ENCODE measurements around the gene CELF5. TPM values are rescaled to one million over a fixed set of nuclear protein-coding genes. Genes with fewer than 3 reads are reported as not detected.

The CELF5 gene
- total RNA-seq, 1 experiment from 2014 or later, result 2.5 TPM

DNA sequence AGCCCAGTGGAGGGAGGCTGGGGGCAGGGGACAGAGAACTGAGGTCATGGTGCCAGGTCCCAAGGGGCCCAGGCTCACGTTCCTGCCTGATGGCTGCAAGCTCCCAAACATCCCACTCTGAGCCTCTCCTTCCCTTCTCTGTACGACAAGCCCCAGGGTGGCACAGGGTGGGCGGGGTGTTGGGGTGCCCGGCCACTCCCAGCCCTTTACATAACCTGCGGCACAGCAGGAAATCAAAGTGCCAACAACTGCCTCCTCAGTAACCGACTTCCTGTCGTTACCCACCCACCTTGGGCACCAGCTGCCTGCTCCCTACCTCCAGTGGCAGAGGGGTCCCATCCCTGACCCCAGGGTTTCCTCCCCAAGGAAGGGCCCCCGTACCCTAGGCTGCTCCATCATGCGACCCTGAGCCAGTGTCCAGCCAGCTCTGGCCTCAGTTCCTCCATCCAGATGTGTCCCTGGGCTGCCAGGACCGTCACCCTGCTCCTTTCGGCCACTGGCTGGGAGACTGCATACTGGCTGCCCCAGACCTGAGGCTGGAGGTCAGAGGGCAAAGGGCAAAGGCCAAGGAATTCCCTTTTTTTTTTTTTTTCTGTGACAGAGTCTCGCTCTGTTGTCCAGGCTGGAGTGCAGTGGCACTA is 114.2 kb downstream of the CELF5 start:
- ATAC-seq (no peak), DNase-seq (ENCODE audit: low read depth, low spot score) (no peak)
- Histone ChIP-seq H3K27ac (ENCODE audit: low read depth, low read length) (no peak overlapping the region), H3K4me1 (ENCODE audit: control insufficient read depth in 1 of 2, insufficient read depth in 2 of 2, low read length in 2 of 2) (peaks cover 18 to 23% of the 10 kb centered on the region in 2 experiments), H2AFZ (ENCODE audit: low read depth, low read length, poor library complexity, severe bottlenecking) (no peak overlapping the region), H3K9ac (ENCODE audit: low read length) (no peak overlapping the region), H3K9me3 (ENCODE audit: control insufficient read depth in 1 of 2, insufficient read depth in 1 of 2, low read depth in 1 of 2, low read length in 2 of 2) (no peaks in the 10 kb centered on the region), H3K4me2 (ENCODE audit: low read length) (no peak overlapping the region), H3K27me3 (ENCODE audit: insufficient read depth, low read length) (peaks cover 5% of the 10 kb centered on the region; the same call in 1 of the 2 replicates), H4K20me1 (ENCODE audit: insufficient read depth) (no peaks in the 10 kb centered on the region), H3K79me2 (ENCODE audit: insufficient read depth, low read length) (no peaks in the 10 kb centered on the region), H3K4me3 (replicated peaks in 1 of 2; ENCODE audit: low read depth in 1 of 2, low read length in 2 of 2) (no peak overlapping the region), H3K36me3 (ENCODE audit: control insufficient read depth in 1 of 2, insufficient read depth in 2 of 2, low read length in 2 of 2) (no peaks in the 10 kb centered on the region), H3K9me2 (ENCODE audit: insufficient read depth) (no peaks in the 10 kb centered on the region)
- TF ChIP-seq, protein P1, sequence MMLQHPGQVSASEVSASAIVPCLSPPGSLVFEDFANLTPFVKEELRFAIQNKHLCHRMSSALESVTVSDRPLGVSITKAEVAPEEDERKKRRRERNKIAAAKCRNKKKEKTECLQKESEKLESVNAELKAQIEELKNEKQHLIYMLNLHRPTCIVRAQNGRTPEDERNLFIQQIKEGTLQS (IDR thresholded peaks at IDR 0.05), result no peak
- TF ChIP-seq SIN3A (IDR thresholded peaks at IDR 0.05; ENCODE audit: low read depth), result no peak
- no peak for TF ChIP-seq EZH2phosphoT487 (IDR thresholded peaks at IDR 0.05; ENCODE audit: borderline replicate concordance)
- TF ChIP-seq YY1 (IDR thresholded peaks at IDR 0.05; ENCODE audit: extremely low read depth, insufficient replicate concordance, low read depth, low read length), result no peak
- TF ChIP-seq ZNF274 (IDR thresholded peaks at IDR 0.05; ENCODE audit: low read depth, low read length), result no peak
- no peak for TF ChIP-seq FOSL1 (IDR thresholded peaks at IDR 0.05; ENCODE audit: low read depth)
- no peak for TF ChIP-seq JUND (IDR thresholded peaks at IDR 0.05)
- TF ChIP-seq CBX3 (IDR thresholded peaks at IDR 0.05; ENCODE audit: low read depth), result no peak
- TF ChIP-seq CEBPB (IDR thresholded peaks at IDR 0.05; ENCODE audit: low read depth), result no peak
- no peak for TF ChIP-seq SP1 (IDR thresholded peaks at IDR 0.05; ENCODE audit: low read depth)
- no peak for TF ChIP-seq ELF1 (IDR thresholded peaks at IDR 0.05; ENCODE audit: borderline replicate concordance, low read depth)
- TF ChIP-seq RAD21 (IDR thresholded peaks at IDR 0.05; ENCODE audit: low read depth), result no peak
- no peak for TF ChIP-seq REST (IDR thresholded peaks at IDR 0.05; ENCODE audit: low read depth)
- TF ChIP-seq POLR2AphosphoS5 (IDR thresholded peaks at IDR 0.05; ENCODE audit: low read depth, low read length), result no peak
- TF ChIP-seq EGR1 (IDR thresholded peaks at IDR 0.05; ENCODE audit: low read depth), result no peak
- TF ChIP-seq, protein P2, sequence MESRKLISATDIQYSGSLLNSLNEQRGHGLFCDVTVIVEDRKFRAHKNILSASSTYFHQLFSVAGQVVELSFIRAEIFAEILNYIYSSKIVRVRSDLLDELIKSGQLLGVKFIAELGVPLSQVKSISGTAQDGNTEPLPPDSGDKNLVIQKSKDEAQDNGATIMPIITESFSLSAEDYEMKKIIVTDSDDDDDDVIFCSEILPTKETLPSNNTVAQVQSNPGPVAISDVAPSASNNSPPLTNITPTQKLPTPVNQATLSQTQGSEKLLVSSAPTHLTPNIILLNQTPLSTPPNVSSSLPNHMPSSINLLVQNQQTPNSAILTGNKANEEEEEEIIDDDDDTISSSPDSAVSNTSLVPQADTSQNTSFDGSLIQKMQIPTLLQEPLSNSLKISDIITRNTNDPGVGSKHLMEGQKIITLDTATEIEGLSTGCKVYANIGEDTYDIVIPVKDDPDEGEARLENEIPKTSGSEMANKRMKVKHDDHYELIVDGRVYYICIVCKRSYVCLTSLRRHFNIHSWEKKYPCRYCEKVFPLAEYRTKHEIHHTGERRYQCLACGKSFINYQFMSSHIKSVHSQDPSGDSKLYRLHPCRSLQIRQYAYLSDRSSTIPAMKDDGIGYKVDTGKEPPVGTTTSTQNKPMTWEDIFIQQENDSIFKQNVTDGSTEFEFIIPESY (IDR thresholded peaks at IDR 0.05; ENCODE audit: extremely low read depth, insufficient replicate concordance, low read length), result no peak
- TF ChIP-seq SRF (IDR thresholded peaks at IDR 0.05; ENCODE audit: low read depth), result no peak
- no peak for TF ChIP-seq ZFX (IDR thresholded peaks at IDR 0.05)
- TF ChIP-seq EZH2 (IDR thresholded peaks at IDR 0.05), result no peak
- RAD21 ChIA-PET (ENCODE audit: low non-redundant PET in 1 of 2, low total read pairs in 2 of 2, uncharacterized antibody in 2 of 2, unreplicated experiment in 2 of 2), result no interaction called here
- POLR2A ChIA-PET, result no interaction called here
- BruUV-seq (replicated peaks), result no TSS peak
- CTCF ChIA-PET, result no interaction called here
- intact Hi-C loops (cut with micrococcal nuclease), result no loop called here

Data from HCT116 (cell line).